Right lobe of liver (tissue), 4 donors: ENCODE data around the gene ALKBH8.
"Not testable (repeated sequence)": the region's sequence is repeated elsewhere in the genome, so short reads cannot be mapped to it uniquely, and the experiment has no call there.

Source experiments
- CTCF ChIP-seq, 4 donors: fragments of 200-600 bp in 3 of 4; fragments of 450-650 bp in 1 of 4; IDR thresholded peaks; one replicate each; pipeline versions ENCODE4 v1.5.1 to v1.8.0; 2016 to 2022; ENCODE audit warnings: antibody characterized with exemption in 4 of 4, mild to moderate bottlenecking in 2 of 4
- POLR2A ChIP-seq: fragments of 450-650 bp; IDR thresholded peaks from one replicate; pipeline ENCODE4 v1.6.1; 2017; ENCODE audit warnings: antibody characterized with exemption, mild to moderate bottlenecking
- donor health status: DM: no; HTN: no; CAD: no.
- donor health status: DM: no; HTN: no; CAD: no.
- donor health status: DM: no; HTN: yes; CAD: no.

- not testable (repeated sequence) for TF ChIP-seq POLR2A; CTCF (IDR thresholded peaks at IDR 0.05)
Measured at GRCh38 chr11:107497371-107497770, 68.2 kb downstream of the ALKBH8 start.
